ENCODE measurements around the gene MYBPC2. TPM values are rescaled to one million over a fixed set of nuclear protein-coding genes. Genes with fewer than 3 reads are reported as not detected.
"Not testable (repeated sequence)": the region's sequence is repeated elsewhere in the genome, so short reads cannot be mapped to it uniquely, and the experiment has no call there.

MYBPC2 gene
- polyA plus RNA-seq, 5 donors = 0.08 to 2.9 (median 0.36) TPM

DNA sequence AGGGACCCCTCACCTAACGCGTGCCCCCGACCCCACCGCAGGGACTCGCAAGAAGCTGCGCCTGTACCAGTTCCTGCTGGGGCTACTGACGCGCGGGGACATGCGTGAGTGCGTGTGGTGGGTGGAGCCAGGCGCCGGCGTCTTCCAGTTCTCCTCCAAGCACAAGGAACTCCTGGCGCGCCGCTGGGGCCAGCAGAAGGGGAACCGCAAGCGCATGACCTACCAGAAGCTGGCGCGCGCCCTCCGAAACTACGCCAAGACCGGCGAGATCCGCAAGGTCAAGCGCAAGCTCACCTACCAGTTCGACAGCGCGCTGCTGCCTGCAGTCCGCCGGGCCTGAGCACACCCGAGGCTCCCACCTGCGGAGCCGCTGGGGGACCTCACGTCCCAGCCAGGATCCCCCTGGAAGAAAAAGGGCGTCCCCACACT is 4.7 kb upstream of the MYBPC2 start:
- peak; percentile 76 to 85 for DNase-seq

DNA sequence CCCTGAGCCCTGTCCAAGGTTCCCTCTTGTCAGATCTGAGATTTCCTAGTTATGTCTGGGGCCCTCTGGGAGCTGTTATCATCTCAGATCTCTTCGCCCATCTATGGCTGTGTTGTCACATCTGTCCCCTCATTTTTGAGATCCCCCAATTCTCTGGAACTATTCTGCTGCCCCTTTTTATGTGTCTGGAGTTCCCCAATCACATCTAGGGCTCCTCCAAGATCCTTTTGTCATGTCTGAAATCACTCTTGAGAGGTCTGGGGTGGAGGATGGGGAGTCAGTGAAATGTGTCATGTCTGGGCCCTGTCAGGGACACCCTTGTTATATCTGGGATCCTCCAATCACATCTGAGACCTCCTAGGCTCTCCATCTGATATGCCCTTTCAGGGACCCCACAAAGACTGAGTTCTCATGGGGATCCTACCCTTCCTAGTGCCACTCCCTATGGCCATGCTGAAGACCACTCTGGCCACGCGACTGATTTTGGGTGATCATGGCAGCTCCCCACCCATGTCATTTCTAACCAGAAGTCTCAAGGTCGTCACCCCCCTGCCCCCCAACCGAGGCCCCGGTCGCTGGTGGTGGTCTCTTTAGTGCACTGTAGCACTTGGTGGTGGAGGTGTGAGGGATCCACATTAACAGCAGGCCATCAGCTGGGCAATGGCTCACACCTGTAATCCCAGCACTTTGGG is 3.8 kb upstream of the MYBPC2 start:
- no peak for DNase-seq

DNA sequence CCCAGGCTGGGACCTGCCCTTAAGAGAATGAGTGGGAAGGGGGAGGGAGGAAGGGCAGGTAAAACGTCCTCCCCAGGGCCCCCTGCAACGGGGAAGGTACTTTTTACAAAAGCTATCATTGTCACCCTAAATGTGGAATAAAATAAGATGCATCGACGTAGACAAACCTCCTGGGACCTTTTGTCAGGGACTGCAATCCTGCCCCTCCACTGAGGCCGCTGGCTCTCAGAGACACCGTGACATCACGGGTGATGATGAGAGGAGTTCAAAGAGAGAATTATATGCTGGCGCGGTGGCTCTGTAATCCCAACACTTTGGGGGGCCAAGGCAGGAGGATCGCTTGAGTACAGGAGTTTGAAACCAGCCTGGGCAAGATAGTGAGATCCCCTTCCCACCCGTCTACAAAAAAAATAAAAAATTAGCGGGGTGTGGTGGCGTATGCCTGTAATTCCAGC is 1.8 kb upstream of the MYBPC2 start:
- DNase-seq = no peak

DNA sequence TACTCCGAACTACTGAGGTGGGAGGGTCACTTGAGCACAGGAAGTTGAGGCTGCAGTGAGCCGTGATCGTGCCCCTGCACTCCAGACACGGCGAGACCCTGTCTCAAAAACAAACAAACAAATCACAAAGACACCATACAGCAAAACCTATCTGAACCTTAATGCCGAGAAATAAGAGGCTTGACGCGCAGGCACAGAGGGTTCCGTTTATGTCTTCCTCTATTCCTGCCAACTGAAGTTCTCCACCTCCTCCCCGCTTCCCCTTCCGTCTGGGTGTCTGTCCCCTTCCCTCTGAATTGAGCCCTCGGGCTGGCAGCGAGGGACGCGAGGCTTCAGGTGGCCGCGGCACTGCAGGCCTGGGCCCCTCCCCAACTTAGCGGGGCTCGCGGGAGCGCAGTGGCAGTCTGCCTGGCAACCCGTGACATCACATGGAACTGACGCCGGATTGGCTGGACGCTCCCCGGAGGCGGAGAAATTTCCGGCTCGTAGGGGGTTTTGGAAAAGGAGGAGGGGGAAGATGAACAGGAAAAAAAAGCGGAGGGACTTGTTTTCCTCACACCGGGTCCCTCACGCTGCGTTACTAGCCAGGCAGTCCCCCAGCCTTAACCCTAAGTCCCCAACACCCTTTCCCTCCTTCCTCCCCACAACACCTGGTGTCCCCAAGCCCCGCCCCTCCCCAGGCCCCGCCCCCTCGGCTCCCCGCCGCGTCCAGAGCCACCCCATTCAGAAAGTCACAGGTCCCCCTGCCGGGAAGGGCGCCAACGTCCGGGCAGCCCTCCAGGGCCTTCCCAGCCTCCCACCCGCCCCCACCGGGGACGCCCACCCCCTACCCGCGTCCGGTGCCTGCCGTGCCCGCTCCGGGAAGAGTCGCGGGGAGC is 1.1 kb upstream of the MYBPC2 start:
- peak; percentile 86 to 93 for DNase-seq

DNA sequence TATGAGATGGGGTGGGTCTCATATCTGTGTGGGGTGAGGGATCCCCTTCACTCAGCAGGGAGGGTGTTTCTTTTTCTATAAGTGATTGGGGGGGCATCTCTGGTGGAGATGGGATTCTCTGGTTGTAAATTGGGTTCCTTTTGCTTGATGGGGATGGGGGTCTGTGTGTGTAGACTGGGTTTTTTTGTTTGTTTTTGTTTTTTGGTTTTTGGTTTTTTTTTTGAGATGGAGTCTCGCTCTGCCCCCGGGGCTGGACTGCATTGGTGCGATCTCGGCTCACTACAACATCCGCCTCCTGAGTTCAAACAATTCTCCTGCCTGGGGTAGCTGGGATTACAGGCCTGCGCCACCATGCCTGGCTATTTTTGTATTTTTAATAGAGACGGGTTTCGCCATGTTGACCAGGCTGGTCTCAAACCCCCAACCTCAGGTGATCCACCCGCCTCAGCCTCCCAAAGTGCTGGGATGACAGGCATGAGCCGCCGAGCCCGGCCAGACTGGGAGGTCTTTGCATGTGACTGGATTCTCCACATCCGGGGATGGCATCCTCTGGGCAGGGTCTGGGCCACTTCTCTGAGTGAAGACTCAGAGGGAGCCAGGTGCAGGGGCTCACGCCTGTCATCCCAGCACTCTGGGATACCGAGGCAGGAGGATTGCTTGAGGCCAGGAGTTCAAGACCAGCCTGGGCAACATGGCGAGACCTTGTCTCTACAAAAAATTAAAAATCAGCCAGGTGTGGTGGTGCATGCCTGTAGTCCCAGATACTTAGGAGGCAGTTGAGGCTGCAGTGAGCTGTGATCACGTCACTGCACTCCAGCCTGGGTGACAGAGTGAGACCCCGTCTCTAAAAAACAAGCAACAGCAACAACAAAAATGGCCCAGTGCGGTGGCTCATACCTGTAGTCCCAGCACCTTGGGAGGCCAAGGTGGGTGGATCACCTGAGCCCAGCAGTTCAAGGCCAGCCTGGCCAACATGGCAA is 799 bp downstream of the MYBPC2 start:
- no peak for DNase-seq

DNA sequence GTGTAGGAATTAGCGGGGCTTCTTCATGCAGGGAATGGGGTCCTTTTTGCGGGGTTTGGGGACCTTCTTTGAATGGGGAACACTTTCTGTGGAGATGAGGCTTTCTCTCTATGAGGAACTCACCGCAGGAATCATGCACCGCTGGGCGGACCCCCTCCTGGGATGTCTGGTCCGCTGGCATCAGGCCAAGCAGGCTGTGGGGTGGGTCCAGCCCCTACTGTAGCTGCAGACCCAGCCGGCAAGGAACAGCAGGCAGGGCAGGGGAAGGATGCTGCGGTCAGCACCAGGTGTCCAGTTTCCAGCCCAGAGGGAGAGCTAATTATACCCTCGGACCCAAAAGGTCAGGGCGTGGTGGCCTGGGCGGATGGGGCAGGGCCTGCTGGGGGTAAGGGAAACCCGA is 1.8 kb downstream of the MYBPC2 start:
- DNase-seq = no peak

DNA sequence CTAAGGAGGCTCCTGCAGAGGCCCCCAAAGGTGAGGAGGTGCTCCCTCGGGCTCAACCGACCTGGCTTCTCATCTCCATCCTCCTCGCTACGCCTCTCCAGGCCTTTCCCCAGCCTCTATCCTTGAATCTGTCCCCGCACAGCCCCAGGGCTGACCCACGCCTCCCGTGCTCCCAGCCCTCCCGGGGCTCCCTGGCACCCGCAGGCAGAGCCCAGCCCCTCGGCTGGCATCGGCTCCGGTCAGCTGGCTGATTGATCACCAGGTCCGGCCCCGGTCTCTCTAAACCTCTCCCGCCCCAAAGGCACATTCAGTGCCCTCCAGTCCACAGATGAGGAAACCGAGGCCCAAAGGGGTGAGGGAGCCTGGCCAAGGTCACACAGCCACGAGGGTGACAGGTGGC is 2.5 kb downstream of the MYBPC2 start:
- no peak for DNase-seq

DNA sequence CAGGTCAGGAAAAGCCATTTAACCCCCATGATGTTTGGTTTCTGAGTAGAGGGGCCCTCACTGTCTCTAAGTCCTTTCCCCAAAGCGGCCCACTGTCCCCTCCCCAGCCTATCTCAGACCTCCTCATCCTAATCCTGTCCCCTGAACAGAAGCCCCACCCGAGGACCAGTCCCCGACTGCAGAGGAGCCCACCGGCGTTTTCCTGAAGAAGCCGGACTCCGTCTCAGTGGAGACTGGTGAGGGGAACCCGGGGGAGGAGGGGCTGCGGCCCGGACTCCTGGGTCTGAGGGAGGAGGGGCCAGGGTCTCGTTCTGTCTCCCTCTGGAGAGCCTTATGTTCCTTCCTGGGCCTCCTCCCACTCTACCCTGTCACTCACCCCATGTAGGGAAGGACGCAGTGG is 2.9 kb downstream of the MYBPC2 start:
- no peak for DNase-seq

DNA sequence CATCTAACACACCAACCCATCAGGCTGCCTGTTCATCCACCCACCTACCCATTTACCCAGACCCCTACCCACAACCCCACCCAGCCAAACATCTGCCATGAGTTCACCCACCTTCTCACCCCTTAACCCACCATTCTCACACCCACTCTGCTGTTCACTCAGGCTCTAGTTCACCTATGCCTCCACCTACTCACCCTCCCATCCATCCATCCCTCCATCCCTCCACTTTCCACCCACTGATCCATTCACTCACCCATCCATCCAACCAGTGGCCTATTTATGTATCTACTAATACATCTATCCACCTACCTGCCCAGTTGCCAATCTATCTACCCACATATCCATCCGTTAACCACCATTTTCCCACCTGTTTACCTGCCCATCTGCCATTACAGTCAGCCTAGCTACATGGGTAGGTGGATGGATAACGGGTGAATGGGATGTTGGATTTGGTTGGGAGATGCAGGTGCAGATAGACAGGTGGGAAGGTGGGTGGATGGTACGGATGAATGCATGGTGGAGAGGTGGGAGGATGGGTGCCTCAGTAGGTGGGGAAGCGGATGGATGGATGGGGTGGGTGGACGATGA is 5.3 kb downstream of the MYBPC2 start:
- no peak for DNase-seq

DNA sequence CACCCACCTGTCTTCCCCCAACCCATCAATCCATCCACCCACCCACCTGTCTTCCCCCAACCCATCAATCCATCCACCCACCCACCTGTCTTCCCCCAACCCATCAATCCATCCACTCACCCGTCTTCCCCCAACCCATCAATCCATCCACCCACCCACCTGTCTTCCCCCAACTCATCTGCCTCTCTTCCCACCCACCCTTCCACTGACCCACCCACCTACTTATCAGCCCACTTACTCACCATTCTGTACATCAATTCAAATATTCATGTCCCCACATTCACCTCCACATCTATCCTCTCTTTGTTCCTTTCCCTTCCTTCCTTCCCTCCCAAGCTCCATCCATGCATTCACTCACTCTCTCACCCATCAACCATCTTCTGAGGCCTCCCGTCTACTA is 6.4 kb downstream of the MYBPC2 start:
- DNase-seq = not testable (repeated sequence)

DNA sequence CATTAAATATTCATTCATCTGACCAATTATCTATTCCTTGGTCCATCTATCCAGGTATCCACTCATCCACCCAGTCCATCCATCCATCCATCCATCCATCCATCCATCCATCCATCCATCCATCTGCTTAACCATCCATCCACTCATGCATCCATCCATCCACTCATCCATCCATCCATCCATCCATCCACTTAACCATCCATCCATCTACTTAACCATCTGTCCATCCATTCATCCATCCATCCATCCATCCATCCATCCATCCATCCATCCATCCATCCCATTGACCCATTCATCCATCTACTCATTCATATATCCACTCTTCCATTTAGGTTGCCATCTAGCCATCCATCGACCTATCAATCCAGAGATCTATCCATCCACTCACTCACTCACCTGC is 11.4 kb downstream of the MYBPC2 start:
- DNase-seq = no peak

DNA sequence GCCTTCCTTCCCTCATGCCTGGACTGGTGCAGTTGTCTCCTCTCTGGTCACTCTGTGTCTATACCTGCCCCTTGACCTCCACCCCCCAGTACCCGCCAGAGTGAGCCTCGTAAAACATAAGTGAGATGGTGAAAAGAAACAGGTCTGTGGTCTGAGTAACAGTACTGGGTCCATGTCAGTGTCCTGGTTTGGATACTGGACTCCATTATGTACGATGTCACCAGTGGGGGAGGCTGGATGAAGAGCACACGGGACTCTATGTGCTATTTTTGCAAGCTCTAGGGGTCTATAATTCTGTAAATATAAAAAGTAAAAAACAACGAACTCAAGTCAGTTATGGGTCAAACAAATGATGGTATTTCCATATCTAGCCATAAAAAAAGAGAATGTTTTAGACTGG is 14.4 kb downstream of the MYBPC2 start:
- DNase-seq = no peak

DNA sequence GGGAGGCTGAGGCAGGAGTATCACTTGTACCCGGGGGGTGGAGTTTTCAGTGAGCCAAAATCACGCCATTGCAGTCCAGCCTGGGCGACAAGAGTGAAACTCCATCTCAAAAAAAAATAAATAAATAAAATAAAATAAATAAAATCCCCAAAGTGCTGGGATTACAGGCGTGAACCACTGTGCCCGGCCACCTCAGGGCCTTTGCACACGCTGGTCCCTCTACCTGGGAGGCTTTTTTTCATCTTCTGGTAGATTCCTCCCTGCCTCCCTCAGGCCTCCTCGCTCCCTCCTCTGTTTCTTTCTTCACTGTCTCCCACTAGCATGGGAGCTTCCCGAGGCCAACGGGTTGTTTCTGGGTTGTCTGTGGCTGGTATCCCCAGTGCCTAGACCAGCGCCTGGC is 15.1 kb downstream of the MYBPC2 start:
- no peak for DNase-seq

DNA sequence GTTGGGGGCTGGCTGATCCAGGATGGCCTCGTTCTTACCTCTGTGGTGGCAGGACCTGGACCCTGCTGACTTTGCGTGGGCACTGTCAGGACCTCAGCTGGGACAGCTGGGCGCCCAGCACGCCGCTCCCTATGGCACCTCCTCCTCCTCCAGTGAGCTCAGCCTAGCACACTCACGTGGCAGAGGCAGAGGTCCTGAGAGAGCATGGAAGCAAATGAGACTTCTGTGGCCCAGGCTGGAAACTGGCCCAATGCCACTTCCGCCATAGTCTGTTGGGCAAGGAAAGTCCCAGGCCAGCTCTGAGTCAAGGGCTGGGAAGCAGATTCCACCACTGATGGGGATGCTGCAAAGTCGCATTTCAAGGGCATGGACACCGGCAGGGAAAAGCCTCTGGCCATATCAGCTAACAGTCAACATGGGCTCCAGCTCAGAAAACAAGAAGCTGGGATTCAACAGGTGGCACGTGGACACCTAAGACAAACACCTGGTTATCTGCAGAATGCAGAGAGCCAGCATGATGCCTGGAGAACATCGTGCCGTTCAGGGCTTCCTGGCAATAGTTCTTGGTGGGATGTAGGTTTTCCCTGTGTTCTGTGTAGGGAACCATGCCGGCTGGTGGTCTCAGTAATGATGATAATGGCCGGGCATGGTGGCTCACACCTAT is 16.7 kb downstream of the MYBPC2 start:
- no peak for DNase-seq

DNA sequence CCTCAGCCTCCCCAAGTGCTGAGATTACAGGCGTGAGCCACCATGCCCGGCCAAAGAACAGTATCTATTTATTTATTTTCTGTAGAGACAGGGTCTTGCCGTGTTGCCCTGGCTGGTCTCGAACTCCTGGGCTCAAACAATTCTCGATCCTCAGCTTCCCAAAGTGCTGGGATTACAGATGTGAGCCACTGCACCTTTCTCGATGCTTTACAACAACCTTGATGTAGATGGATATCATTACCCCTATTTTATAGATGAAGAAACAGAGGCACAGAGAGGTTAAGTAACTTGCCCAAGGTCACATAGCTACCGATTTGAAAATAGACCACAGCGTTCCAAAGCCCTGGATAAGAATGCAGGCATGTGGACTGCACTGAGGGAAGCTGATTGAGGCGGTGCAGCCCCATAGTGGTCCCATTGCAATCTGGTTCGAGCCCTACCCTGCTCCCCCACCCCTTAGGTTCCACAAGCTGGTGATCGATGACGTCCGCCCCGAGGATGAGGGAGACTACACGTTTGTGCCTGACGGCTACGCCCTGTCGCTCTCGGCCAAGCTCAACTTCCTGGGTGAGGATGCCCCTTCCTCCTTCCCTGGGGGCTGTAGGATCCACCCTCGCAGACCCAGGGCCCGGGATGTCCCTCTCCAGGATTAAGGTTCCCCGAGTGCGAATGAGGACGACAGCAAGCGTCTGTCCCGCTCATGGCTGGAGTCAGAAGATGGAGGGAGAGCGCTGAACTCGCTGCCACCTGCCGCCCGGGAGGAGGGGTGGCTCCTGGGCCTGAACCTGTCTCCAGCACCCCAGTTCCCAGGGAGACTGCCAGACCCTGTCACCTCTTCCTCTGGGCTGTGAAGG is 17.9 kb downstream of the MYBPC2 start:
- no peak for DNase-seq

DNA sequence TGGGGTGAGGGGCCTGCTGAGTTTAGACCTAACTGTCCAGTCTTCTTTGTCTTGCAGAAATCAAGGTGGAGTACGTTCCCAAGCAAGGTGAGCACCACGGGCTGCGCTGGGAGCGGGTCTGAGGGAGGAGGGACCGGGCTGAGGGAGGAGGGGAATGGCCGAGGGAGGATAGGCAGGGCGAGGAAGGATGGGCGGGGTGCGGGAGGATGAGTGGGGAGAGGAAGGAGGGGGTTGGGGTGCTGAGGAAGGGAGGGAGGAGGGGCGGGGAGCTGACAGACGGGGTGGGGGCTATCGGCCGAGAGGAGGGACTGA is 18.5 kb downstream of the MYBPC2 start:
- DNase-seq = no peak

DNA sequence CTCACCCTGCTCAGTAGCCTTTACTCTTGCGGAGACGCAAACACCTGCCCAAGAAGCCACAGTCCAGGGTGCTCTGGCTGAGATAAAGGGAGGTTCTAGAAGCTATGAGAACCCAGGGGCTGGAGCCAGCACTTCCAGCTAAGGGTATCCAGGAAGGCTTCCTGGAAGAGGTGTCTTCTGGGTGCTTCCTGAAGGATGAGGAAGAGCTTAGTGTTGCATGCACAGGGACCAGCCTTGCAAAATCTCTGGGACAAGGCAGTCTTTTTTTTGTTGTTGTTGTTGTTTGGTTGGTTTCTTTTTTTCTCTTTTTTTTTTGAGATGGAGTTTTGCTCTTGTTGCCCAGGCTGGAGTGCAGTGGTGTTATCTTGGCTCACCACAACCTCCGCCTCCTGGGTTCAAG is 20.6 kb downstream of the MYBPC2 start:
- DNase-seq = no peak

DNA sequence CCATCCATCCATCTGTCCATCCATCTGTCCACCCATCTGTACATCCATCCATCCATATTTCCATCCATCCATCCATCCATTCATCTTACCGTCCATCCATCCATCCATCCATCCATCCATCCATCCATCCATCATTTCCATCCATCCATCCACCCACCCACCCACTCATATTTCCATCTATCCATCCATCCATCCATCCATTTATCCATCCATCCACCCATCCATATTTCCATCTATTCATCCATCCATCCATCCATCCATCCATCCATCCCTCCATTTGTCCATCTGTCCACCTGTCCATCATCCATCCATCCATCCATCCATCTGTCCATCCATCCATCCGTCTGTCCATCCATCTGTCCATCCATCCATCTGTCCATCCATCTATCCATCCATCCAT is 23.3 kb downstream of the MYBPC2 start:
- no peak for DNase-seq

DNA sequence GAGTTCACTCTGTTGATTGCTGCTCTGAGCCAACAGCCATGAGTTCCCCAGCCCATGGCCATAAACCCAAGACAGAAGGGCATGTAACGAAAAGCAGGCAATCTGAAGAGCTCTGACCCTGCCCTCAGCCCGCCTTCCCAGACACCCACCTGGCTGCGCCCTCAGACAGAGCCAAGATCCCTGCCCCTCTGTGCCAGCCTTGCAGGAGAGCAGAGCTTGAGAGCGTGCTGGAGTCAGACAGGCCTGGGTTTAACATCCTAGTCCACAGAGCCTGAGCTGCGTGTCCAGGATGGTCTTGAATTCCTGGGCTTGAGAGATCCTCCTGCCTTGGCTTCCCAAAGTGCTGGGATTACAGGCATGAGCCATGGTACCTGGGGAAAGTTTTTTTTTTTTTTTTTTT is 24.6 kb downstream of the MYBPC2 start:
- DNase-seq = no peak

DNA sequence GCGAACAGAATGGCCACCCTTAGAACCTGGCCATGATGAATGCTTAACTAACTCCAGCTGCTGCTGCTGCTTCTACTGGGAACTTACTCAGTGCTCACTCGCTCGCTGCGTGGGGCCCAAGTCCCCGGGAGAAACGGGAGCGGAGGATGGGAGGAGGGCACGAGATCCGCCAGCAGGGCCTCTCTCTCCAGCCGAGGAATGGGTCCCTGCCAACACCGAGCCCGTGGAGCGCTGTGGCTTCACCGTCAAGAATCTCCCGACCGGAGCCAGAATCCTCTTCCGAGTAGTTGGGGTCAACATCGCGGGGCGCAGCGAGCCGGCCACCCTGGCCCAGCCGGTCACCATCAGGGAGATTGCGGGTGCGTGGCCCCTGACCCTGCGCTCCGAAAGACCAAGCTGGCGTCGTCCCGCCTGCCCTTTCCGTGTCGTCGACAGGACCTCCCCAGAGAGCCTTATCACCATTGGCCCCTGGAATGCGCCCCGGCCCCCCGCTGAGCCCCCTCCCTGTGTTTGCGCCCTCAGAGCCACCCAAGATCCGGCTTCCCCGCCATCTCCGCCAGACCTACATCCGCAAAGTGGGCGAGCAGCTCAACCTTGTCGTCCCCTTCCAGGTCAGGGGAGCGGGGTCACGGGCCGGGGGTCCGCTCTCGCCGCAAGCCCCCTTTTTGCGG is 25.8 kb downstream of the MYBPC2 start:
- no peak for DNase-seq

All from right lung (tissue), 5 donors.